HUES48 (cell line): ENCODE results near the gene RNU1-3.
"Not testable (repeated sequence)": the region's sequence is repeated elsewhere in the genome, so short reads cannot be mapped to it uniquely, and the experiment has no call there.

Experiments
- H3K27ac ChIP-seq: one replicate; pipeline ENCODE4 v1.7.0; 2013; ENCODE audit warnings: low read depth, low read length, inconsistent platforms
- H3K27me3 ChIP-seq: 2 replicates; pipeline ENCODE4 v1.6.1; 2013; ENCODE audit warnings: mild to moderate bottlenecking, low read length; ENCODE audit not compliant: control insufficient read depth, insufficient read depth
- H3K36me3 ChIP-seq: 2 replicates; pipeline ENCODE4 v1.6.1; 2013; ENCODE audit warnings: low read length; ENCODE audit not compliant: control insufficient read depth, insufficient read depth
- H3K4me1 ChIP-seq: 2 replicates; pipeline ENCODE4 v1.6.1; 2013; ENCODE audit warnings: mild to moderate bottlenecking, low read length; ENCODE audit not compliant: control insufficient read depth, insufficient read depth
- H3K4me3 ChIP-seq: 2 replicates; pipeline ENCODE4 v1.5.1; 2013; ENCODE audit warnings: mild to moderate bottlenecking, low read depth, low read length
- H3K9ac ChIP-seq: 2 replicates; pipeline ENCODE4 v1.6.1; 2013; ENCODE audit warnings: mild to moderate bottlenecking, low read depth, low read length, moderate library complexity
- H3K9me3 ChIP-seq: 2 replicates; pipeline ENCODE4 v1.6.1; 2013; ENCODE audit warnings: low read length; ENCODE audit not compliant: control insufficient read depth, insufficient read depth

RNU1-3 gene

DNA sequence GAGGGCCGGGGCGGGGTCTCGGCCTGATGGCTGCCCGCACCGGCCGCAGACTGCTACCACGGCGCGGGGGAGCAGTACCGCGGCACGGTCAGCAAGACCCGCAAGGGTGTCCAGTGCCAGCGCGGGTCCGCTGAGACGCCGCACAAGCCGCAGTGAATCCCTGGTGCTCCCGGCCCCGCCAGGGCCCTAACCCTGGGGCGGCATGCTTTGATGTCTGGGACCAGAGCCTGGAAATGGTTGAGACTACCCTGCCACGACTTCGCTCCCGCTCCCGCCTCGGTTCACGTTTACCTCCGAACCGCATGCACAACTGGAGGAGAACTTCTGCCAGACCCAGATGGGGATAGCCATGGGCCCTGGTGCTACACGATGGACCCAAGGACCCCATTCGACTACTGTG lies 18.5 kb downstream of the RNU1-3 start:
- not testable (repeated sequence) for H3K36me3 ChIP-seq, H3K9ac ChIP-seq, H3K27ac ChIP-seq, H3K9me3 ChIP-seq, H3K4me1 ChIP-seq
- Histone ChIP-seq H3K27me3 (peaks cover 33% of the 10 kb centered on the region), H3K4me3 (peak overlapping the region; percentile 33; the same call in 1 of the 2 replicates)

DNA sequence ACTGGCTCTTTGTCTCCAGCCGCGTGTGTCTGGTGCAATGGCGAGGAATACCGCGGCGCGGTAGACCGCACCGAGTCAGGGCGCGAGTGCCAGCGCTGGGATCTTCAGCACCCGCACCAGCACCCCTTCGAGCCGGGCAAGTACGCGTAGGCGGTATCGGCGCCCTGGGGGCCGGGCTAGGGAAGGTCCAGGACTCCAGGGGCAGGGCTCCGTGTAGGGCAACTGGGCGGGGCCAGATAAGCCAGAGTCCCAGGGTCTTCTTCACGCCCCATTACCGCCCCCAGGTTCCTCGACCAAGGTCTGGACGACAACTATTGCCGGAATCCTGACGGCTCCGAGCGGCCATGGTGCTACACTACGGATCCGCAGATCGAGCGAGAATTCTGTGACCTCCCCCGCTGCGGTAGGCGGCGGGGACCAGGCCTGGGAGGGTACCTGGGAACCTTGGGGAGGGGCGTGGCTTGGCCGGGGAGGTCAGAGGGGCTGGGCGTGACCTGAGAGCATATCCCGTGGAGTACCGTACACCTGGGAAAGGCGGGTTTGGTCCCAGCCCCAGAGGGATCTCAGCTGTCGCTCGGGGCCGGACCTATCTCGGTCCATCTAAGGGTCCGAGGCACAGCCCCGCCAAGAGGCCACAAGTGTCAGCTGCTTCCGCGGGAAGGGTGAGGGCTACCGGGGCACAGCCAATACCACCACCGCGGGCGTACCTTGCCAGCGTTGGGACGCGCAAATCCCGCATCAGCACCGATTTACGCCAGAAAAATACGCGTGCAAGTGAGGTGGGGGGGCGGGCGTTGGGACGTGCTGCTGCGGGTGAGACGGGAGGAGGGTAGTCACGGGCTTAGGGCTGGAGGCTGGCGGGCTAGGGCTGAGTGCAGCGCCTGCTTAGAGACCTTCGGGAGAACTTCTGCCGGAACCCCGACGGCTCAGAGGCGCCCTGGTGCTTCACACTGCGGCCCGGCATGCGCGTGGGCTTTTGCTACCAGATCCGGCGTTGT lies 19.3 kb downstream of the RNU1-3 start:
- Histone ChIP-seq H3K4me3 (peak overlapping the region; percentile 55), H3K27me3 (peaks cover 33% of the 10 kb centered on the region)
- not testable (repeated sequence) for H3K9ac ChIP-seq, H3K4me1 ChIP-seq, H3K9me3 ChIP-seq, H3K36me3 ChIP-seq, H3K27ac ChIP-seq

DNA sequence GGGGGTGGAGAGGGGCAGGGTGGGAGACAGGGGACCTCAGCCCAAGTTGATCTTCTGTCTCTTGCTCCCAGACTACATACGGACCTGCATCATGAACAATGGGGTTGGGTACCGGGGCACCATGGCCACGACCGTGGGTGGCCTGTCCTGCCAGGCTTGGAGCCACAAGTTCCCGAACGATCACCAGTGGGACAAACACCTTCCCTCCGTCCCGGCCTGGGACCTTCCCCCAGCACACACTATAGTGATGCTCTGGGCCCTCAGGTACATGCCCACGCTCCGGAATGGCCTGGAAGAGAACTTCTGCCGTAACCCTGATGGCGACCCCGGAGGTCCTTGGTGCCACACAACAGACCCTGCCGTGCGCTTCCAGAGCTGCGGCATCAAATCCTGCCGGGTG lies 20.0 kb downstream of the RNU1-3 start:
- H3K9ac ChIP-seq, H3K4me1 ChIP-seq, H3K9me3 ChIP-seq, H3K4me3 ChIP-seq, H3K36me3 ChIP-seq, H3K27ac ChIP-seq: not testable (repeated sequence)
- peaks cover 33% of the 10 kb centered on the region for H3K27me3 ChIP-seq

DNA sequence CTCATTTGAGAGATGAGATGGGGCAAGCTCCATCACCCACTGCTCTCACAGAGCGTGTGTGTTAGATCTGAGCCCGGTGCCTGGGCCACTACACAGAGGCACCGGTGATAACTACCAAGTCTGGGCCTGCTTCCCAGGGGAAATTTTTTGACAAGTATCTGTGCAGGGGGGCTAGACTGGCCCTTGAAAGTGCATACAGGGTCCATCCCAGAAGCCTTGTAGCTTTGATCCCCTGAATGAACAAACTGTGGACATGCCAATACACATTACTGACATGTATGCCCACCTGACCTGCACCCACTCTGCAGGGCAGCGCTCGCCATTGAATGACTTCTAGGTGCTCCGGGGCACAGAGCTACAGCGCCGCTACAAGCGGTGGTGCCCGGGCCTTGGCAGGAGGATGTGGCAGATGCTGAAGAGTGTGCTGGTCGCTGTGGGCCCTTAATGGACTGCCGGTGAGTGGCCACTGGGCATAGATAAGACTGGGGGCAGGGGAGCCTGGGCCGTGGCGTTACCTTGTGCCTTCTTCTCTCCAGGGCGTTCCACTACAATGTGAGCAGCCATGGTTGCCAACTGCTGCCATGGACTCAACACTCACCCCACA lies 20.6 kb downstream of the RNU1-3 start:
- peaks cover 33% of the 10 kb centered on the region for H3K27me3 ChIP-seq
- not testable (repeated sequence) for H3K4me3 ChIP-seq, H3K9me3 ChIP-seq, H3K27ac ChIP-seq, H3K9ac ChIP-seq, H3K4me1 ChIP-seq, H3K36me3 ChIP-seq

DNA sequence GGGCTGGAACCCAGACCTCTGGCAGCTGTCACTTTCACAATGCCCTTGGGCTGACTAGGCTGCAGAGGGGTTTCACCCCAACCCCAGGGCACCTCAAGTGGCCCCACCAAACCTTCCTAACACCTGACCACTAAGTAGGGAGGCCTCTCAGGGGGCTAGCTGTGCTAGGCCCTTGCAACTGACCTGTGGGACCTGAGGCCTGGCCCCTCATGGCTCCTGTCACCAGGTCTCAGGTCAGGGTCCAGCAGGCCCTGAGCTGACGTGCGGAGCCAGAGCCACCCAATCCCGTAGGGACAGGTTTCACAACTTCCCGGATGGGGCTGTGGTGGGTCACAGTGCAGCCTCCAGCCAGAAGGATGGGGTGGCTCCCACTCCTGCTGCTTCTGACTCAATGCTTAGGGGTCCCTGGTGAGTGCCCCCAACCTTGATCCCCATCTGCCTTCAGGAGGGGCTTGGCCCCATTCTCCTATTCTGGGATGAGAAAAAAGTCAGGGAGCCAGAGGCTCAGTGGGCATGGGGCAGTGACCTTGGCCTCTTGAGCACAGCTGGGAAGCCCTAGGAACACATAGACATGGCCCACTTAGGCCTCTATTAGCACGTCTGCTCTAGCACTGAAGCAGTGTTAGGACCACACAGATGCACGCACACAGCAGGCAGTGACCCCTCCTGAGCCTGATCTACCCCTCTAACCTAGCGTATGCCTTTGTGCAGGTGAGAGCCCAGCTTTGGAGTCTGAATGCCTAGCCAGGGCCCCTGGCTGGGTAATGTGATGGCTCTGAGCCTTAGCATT lies 21.3 kb downstream of the RNU1-3 start:
- Histone ChIP-seq H3K27me3 (peaks cover 33% of the 10 kb centered on the region), H3K4me3 (peak overlapping the region; percentile 78; the same call in 1 of the 2 replicates)
- H3K9me3 ChIP-seq, H3K9ac ChIP-seq, H3K27ac ChIP-seq, H3K36me3 ChIP-seq, H3K4me1 ChIP-seq: not testable (repeated sequence)

DNA sequence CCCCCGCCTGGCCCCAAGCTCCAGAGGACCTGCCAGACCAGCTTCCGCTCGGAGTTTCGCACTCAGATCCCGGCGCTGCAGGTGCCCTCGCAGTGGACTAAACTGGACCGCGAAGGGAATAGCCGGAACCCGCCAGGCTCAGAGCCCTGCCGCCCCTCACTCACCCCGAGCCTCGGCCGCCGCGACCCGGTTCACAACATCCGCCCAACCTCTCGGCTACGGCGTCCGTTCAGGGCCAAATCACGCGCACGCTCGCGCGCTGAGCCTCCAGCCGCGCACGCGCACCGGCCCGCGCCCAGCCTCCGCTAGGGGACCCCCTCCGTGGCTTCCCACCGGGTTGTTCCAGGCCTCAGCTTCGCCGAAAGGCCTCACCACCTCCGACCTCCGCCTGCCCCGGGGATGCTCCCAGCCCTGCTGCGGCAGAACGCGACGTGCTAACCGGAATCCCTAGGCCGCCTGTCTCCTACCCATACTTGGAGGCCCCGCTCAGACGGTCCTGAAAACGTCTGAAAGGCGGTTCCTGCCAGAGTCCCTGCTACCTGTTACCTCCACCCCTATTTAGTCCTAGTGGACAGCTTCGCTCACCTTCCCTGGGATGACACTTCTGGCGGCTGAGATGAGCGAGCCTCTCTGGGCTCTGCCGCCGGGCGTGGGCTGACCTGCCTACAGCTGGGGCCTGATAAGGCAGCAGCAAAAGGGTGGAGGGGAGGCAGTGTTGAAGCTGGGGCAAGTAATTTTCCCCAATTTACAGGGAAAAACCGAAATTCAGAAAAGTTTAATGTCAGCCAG lies 22.1 kb downstream of the RNU1-3 start:
- peak overlapping the region; percentile 63 for H3K9ac ChIP-seq
- H3K36me3 ChIP-seq, H3K9me3 ChIP-seq, H3K4me1 ChIP-seq: not testable (repeated sequence)
- peak overlapping the region; percentile 44 for H3K27ac ChIP-seq
- peak overlapping the region; percentile 78 for H3K4me3 ChIP-seq
- H3K27me3 ChIP-seq, result peaks cover 33% of the 10 kb centered on the region

DNA sequence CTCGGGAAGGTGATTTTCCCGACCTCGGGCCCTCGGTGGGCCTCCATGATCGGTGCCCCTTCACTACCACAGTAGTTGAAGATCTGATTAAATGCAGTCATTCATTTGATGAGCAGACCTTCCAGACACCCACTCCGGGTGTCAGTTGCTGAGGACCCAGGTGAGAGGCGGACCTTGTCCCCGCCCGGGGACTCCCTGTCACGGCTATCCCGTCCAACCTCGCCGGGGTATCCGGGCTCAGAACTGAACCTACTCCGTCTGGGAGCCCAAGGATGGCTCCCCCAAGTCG lies 22.6 kb downstream of the RNU1-3 start:
- H3K4me3 ChIP-seq, result peak overlapping the region; percentile 78
- no peaks in the 10 kb centered on the region for H3K36me3 ChIP-seq
- no peaks in the 10 kb centered on the region for H3K9me3 ChIP-seq
- H3K4me1 ChIP-seq, result peaks cover 5% of the 10 kb centered on the region; the same call in 1 of the 2 replicates
- H3K27ac ChIP-seq, result peak overlapping the region; percentile 44
- peak overlapping the region; percentile 63 for H3K9ac ChIP-seq
- H3K27me3 ChIP-seq, result peaks cover 30% of the 10 kb centered on the region

DNA sequence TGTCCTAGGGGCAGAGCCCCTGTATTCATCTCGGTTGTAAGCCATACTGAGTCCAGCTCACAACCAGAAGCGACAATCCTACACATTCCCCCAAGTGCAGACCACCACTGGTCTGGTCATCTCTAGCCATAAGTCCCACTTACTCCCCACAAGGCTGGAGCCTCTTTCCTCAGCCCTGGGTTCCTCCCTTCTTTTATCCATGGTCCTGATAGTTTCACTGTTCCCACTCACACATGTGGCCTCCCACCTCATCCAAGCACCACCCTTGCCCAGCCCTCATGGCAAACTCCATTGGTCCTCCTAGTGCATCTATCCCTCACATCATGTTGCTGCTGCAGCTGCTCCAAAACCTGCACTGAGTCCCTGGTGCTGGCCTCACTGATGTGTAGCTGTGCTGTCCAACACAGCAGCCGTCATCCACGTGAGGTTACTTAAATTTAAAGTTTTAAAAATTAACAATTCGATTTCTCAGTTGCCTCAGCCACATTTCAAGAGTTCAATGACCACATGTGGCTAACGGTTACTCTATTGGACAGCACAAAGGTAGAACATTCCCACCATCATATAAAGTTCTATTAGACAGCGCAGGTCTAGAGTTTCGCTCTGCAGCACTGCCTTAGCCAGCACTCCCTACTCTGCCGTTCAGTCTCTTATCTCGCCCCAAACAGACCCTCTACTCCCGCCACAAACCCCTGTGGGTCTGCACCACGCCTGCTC lies 23.1 kb downstream of the RNU1-3 start:
- not testable (repeated sequence) for H3K9me3 ChIP-seq, H3K36me3 ChIP-seq, H3K27ac ChIP-seq, H3K4me1 ChIP-seq
- H3K27me3 ChIP-seq, result peaks cover 27% of the 10 kb centered on the region
- H3K9ac ChIP-seq, result peak overlapping the region; percentile 63; the same call in 1 of the 2 replicates
- peak overlapping the region; percentile 78 for H3K4me3 ChIP-seq

DNA sequence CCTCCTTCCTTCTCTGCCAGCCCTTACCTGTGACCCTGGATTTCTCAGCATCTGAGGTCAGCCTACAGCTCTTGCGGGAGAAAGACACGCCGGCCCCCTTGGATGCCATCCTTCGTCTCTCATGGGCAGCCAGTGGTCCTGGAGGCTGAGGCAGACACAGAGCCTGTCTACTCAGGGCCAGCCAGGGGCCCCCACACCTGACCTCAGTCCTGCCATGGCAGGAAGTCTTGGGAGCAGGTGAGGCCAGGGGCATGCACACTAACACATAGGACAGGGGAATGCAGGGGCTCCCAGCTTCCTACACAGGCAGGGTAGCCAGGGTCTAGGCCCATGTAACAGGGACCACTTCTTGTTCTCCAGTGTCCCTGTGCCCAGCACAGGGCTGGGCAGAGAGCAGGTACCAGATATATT lies 23.7 kb downstream of the RNU1-3 start:
- H3K4me3 ChIP-seq, H3K36me3 ChIP-seq, H3K27ac ChIP-seq, H3K9ac ChIP-seq, H3K4me1 ChIP-seq, H3K9me3 ChIP-seq: not testable (repeated sequence)
- H3K27me3 ChIP-seq, result peaks cover 21% of the 10 kb centered on the region
